HG02970 (cell line): ENCODE results near the gene BAZ1A.
A peak's percentile ranks its signal among the peaks of the same experiment; 100 is the strongest.

Experiments
- ATAC-seq: cut with Tn5 transposase; IDR thresholded peaks from one replicate; pipeline ENCODE4 v1.9.1; 2021; ENCODE audit warnings: mild to moderate bottlenecking, moderate library complexity, moderate number of reproducible peaks; ENCODE audit not compliant: unreplicated experiment, low FRiP score

Gene BAZ1A

GRCh38 chr14:34875031-34875922 is at the start of gene BAZ1A:
TSS of gene BAZ1A (minus strand) at chr14:34875360. CDS start at chr14:34874604, 756 bp downstream.
- ATAC-seq, result peak; percentile 25

- no peak for ATAC-seq
Measured at GRCh38 chr14:34920339-34920738, 45.2 kb upstream of the BAZ1A start.

GRCh38 chr14:34913619-34914018 is 38.5 kb upstream of the BAZ1A start:
- no peak for ATAC-seq

GRCh38 chr14:34912966-34913365 is 37.8 kb upstream of the BAZ1A start:
- no peak for ATAC-seq

- no peak for ATAC-seq
Measured at GRCh38 chr14:34912182-34912581, 37.0 kb upstream of the BAZ1A start.

GRCh38 chr14:34911209-34912150 is 36.3 kb upstream of the BAZ1A start:
- ATAC-seq, result no peak

- ATAC-seq, result no peak
Measured at GRCh38 chr14:34906287-34906686, 31.1 kb upstream of the BAZ1A start.

- ATAC-seq, result no peak
Measured at GRCh38 chr14:34895277-34895676, 20.1 kb upstream of the BAZ1A start.

- no peak for ATAC-seq
Measured at GRCh38 chr14:34890937-34891336, 15.8 kb upstream of the BAZ1A start.

- no peak for ATAC-seq
Measured at GRCh38 chr14:34888186-34888585, 13.0 kb upstream of the BAZ1A start.

GRCh38 chr14:34883954-34884353 is 8.8 kb upstream of the BAZ1A start:
- no peak for ATAC-seq

GRCh38 chr14:34874386-34875030 is 652 bp downstream of the BAZ1A start:
- ATAC-seq, result peak; percentile 30

- peak; percentile 54 for ATAC-seq
Measured at GRCh38 chr14:34873589-34874385, 1.4 kb downstream of the BAZ1A start.

- ATAC-seq, result peak; percentile 1
Measured at GRCh38 chr14:34872822-34873588, 2.2 kb downstream of the BAZ1A start.

GRCh38 chr14:34867199-34867598 is 8.0 kb downstream of the BAZ1A start:
- ATAC-seq, result no peak

GRCh38 chr14:34865889-34866574 is 9.1 kb downstream of the BAZ1A start:
- no peak for ATAC-seq

- no peak for ATAC-seq
Measured at GRCh38 chr14:34863844-34864243, 11.3 kb downstream of the BAZ1A start.

- ATAC-seq, result no peak
Measured at GRCh38 chr14:34858765-34859164, 16.4 kb downstream of the BAZ1A start.
